Psoas muscle (tissue), 8 donors: ENCODE data around the gene ATN1. TPM values are rescaled to one million over a fixed set of nuclear protein-coding genes. Genes with fewer than 3 reads are reported as not detected.

Source experiments
- ATAC-seq, 4 donors: fragments of 200-7000 bp; cut with Tn5 transposase; one replicate each; pipeline ENCODE4 v1.9.1; 2020; ENCODE audit warnings: moderate library complexity in 3 of 4, mild to moderate bottlenecking in 2 of 4
- DNase-seq, 2 donors: peaks; one replicate each; pipeline ENCODE4 v3.0.0-alpha.2; 2020
- H3K27ac ChIP-seq: fragments of 200-600 bp; one replicate; pipeline ENCODE4 v1.8.0; 2022
- H3K27me3 ChIP-seq, 3 donors: fragments of 200-600 bp in 1 of 3; one replicate each; pipeline versions ENCODE4 v1.6.1 to v1.8.0; 2013 to 2022; ENCODE audit warnings: low read length in 2 of 3, mild to moderate bottlenecking in 2 of 3, moderate library complexity in 1 of 3; ENCODE audit not compliant: insufficient read depth in 3 of 3
- H3K36me3 ChIP-seq, 2 donors: fragments of 200-600 bp in 1 of 2; one replicate each; pipeline versions ENCODE4 v1.6.1 to v1.8.0; 2013 to 2022; ENCODE audit warnings: low read depth in 1 of 2, mild to moderate bottlenecking in 1 of 2, moderate library complexity in 1 of 2; ENCODE audit not compliant: insufficient read depth in 1 of 2
- H3K4me1 ChIP-seq: fragments of 200-600 bp; one replicate; pipeline ENCODE4 v1.8.0; 2022
- H3K4me3 ChIP-seq: fragments of 200-600 bp; one replicate; pipeline ENCODE4 v1.8.0; 2022; ENCODE audit warnings: mild to moderate bottlenecking
- H3K9me3 ChIP-seq: fragments of 200-600 bp; one replicate; pipeline ENCODE4 v1.8.0; 2022
- WGBS, 3 donors: extraction: QIAGEN DNeasy Blood & Tissue Kit; methylation state at CpG; one replicate each; pipeline versions ENCODE4 v1.1.6 to v1.1.7; 2013; 5-methylcytosine and 5-hydroxymethylcytosine counted together
- intact Hi-C, 2 donors: fragments of 100-400 bp; cut with DNase I; formaldehyde crosslinking; loops; one replicate each; pipeline versions ENCODE4 v1.11.0 to v1.14.2; 2022
- polyA plus RNA-seq, 3 donors: library from polyadenylated mRNA; stranded (reverse); fragments of 200-250 nt; gene quantifications; one replicate each; pipeline ENCODE4 v1.2.3, GENCODE V29; 2013
- total RNA-seq, 4 donors: library from RNA; stranded (reverse); fragmentation: NEBNext Ultra II Directional in 2 of 4; extraction: Animal tissue kit (Norgen Biotek cat#: 25700) in 2 of 4; gene quantifications; one replicate each; pipeline versions ENCODE4 v1.2.1 to v1.2.4, GENCODE V29; 2021 to 2023
- TF ChIP-seq, protein P1 (sequence below): fragments of 200-600 bp; IDR thresholded peaks from one replicate; pipeline ENCODE4 v1.8.0; 2022; ENCODE audit warnings: antibody characterized with exemption
- donor health status: healthy with polysubstance abuse.
- donor health status: DM: no; HTN: no; CAD: no; lungs with moderate emphysema.
- donor health status: Bipolar disorder and iron deficiency.
- donor health status: healthy.
- donor health status: DM: yes; HTN: yes; CAD: no.
- donor health status: DM: no; HTN: no; CAD: no.
- donor health status: DM: no; HTN: no; CAD: no.
- donor health status: DM: yes; HTN: yes; CAD: no.

Gene ATN1
- total and polyA plus RNA-seq, 7 donors = 24.9 to 55.8 (median 46.0) TPM

DNA sequence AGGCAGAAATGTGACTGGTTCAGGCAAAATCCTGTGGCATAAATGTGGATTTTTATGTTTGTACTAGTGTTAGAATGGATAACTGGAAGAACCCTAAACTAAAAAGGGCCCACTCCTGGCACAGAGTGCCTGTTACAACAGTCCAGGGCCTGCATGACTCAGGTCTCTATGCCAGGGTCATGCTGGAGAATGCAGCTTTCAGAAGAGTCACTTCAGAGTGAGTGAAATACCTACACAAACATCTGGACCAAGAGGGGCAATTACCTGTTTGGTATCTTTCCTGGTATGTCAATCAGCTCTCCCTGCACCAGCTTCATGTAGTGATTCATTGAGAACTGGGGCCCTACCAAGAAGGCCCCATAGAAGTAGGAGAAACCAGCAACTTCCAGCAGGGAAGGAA lies 53.0 kb downstream of the ATN1 start:
- TF ChIP-seq, protein P1, sequence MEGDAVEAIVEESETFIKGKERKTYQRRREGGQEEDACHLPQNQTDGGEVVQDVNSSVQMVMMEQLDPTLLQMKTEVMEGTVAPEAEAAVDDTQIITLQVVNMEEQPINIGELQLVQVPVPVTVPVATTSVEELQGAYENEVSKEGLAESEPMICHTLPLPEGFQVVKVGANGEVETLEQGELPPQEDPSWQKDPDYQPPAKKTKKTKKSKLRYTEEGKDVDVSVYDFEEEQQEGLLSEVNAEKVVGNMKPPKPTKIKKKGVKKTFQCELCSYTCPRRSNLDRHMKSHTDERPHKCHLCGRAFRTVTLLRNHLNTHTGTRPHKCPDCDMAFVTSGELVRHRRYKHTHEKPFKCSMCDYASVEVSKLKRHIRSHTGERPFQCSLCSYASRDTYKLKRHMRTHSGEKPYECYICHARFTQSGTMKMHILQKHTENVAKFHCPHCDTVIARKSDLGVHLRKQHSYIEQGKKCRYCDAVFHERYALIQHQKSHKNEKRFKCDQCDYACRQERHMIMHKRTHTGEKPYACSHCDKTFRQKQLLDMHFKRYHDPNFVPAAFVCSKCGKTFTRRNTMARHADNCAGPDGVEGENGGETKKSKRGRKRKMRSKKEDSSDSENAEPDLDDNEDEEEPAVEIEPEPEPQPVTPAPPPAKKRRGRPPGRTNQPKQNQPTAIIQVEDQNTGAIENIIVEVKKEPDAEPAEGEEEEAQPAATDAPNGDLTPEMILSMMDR = no peak
- Histone ChIP-seq H3K27ac (no peak overlapping the region), H3K27me3 (no peaks in the 10 kb centered on the region), H3K36me3 (peaks cover 25 to 94% of the 10 kb centered on the region in 2 donors), H3K4me3 (no peak overlapping the region), H3K4me1 (no peaks in the 10 kb centered on the region), H3K9me3 (no peaks in the 10 kb centered on the region)
- intact Hi-C loops = no loop called here
- DNase-seq = no peak
- peak in 3 of 4 donors; percentile 7 to 37 (median 25) for ATAC-seq

DNA sequence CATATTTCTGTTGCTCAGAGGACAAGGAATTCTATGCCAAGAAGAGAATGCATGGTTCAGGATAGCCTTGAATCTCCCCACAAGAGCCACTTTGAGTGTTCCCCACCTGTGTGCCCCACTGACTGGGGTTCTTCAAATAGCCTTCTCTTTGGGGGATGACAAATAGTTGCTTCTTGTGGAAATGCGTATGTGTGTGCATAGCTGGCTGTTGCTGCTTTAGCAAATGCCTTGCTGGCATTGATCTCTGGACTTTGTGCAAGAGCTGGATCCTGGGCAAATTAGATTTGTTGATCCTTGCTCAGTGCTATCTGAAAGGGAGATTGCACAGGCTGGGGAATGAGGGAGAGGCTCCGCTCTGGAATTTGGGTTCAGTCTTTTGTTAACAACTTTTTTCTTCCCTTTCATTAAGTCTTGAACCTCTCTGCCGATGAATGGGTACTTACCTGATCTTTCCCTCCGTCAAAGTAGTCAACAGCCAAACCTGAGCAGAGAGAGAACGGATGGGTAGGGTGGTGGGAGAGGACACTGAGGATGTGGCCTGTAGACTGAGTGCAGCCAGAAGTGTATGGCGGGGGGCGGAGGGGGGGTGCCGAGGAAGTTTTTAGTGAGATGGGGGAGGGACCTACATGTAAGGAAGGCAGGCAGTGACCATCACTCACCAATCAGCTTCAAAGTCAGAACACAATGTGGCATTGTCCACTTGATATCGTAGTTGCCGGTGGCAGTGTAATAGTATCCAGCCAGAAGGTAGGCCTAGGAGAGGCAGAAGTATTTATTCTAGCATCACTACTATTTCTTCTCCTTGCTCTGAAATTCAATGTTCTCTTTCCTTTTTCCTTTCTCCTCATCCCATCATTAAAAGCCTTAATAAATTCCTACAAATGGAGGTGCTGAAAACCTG lies 53.6 kb downstream of the ATN1 start:
- TF ChIP-seq, protein P1 = no peak
- H3K4me1 ChIP-seq = no peaks in the 10 kb centered on the region
- intact Hi-C loops = no loop called here
- H3K27me3 ChIP-seq = no peaks in the 10 kb centered on the region
- H3K9me3 ChIP-seq = no peaks in the 10 kb centered on the region
- DNase-seq = no peak
- ATAC-seq = no peak
- H3K27ac ChIP-seq = no peak overlapping the region
- peaks cover 25 to 94% of the 10 kb centered on the region in 2 donors for H3K36me3 ChIP-seq
- H3K4me3 ChIP-seq = no peak overlapping the region
- WGBS, 3 donors = 82 to 90% (median 88%) methylated on average over 10 of the region's 10 CpGs

DNA sequence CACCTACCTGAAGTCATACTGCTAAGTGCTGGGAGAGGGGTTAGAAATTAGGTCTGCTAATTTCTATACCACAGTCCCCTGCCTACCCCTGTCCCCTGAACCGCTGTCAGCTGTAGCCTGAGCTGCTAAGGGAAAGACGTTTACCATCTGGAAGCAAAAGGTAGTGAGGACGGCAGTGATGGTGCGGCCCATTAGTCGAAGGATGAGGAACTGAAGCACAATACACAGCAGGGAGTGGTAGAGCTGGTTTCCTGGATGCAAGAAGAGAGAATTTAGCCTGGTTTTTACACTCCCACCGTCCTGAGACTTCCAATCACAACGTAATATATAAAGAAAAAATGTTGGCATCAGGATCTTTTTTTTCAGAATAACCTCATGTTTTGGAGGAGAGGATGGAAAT lies 54.8 kb downstream of the ATN1 start:
- Histone ChIP-seq H3K9me3 (no peaks in the 10 kb centered on the region), H3K27me3 (no peaks in the 10 kb centered on the region), H3K27ac (no peak overlapping the region), H3K4me1 (no peaks in the 10 kb centered on the region), H3K4me3 (no peak overlapping the region), H3K36me3 (peaks cover 25 to 93% of the 10 kb centered on the region in 2 donors)
- intact Hi-C loops = no loop called here
- TF ChIP-seq, protein P1 = no peak
- ATAC-seq (no peak), DNase-seq (no peak)
- 86 to 89% (median 87%) methylated on average over 7 of the region's 7 CpGs for WGBS, 3 donors

DNA sequence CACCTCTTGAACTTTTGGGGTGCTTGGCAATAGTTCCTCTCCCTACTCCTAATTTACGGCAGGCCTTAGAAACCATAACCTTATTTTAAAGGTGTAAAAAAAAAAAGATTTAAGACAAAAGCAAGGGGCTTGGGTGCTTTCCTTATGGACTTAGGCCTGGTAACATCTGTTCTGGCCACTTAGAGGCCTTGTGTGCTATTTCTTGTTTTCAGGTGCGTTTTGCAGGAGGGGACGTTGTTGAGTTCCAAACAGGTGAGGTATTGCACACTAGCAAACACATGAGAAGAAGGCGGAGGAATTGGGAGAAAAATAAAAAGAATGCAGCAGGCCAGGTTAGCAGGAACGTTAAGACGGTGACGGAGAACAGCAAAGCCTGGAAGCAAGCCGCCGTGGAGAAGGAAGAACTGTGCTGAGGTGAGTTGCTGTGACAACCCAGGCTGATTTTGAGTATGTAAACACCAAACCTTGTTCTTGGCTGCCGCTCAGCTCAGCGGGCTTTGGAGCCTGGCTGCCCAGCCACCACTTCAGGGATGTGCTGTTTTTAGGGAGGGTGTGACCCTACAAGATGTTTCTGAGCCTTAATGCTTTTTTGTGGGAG lies 60.3 kb downstream of the ATN1 start:
- no peak overlapping the region for H3K4me3 ChIP-seq
- no peak for ATAC-seq
- no peaks in the 10 kb centered on the region for H3K4me1 ChIP-seq
- no peak overlapping the region for H3K27ac ChIP-seq
- intact Hi-C loops = no loop called here
- peaks cover 8 to 63% of the 10 kb centered on the region in 2 donors for H3K36me3 ChIP-seq
- no peaks in the 10 kb centered on the region for H3K27me3 ChIP-seq
- DNase-seq = no peak
- WGBS, 3 donors = 91 to 93% (median 91%) methylated on average over 11 of the region's 11 CpGs
- H3K9me3 ChIP-seq = no peaks in the 10 kb centered on the region
- TF ChIP-seq, protein P1 = no peak

Other genes starting within 250 kb of the ATN1 start
- 10 to 100 TPM; 25.4 to 37.9 (median 27.9) TPM for gene ZNF384, start 238.6 kb upstream of the ATN1 start, total RNA-seq
- 10 to 100 TPM; 22.0 to 44.9 (median 23.8) TPM for gene ZNF384, start 238.6 kb upstream of the ATN1 start, polyA plus RNA-seq
- gene PIANP, start 227.1 kb upstream of the ATN1 start, total RNA-seq = under 1 TPM in 3 of 4 donors, not detected in 1; 0.10 to 0.17 (median 0.15) TPM
- under 1 TPM in 2 of 3 donors, not detected in 1; 0.17 to 0.21 TPM for gene PIANP, start 227.1 kb upstream of the ATN1 start, polyA plus RNA-seq
- gene COPS7A, start 203.9 kb upstream of the ATN1 start, total RNA-seq = 10 to 100 TPM; 72.3 to 86.2 (median 77.1) TPM
- gene COPS7A, start 203.9 kb upstream of the ATN1 start, polyA plus RNA-seq = 100 to 1,000 TPM in 2 of 3 donors, 10 to 100 TPM in 1; 79.2 to 157 (median 104) TPM
- 100 to 1,000 TPM; 104 to 188 (median 132) TPM for gene MLF2, start 174.8 kb upstream of the ATN1 start, total RNA-seq
- 100 to 1,000 TPM; 113 to 245 (median 176) TPM for gene MLF2, start 174.8 kb upstream of the ATN1 start, polyA plus RNA-seq
- gene PTMS, start 161.6 kb upstream of the ATN1 start, total RNA-seq = 100 to 1,000 TPM in 1 of 4 donors, 10 to 100 TPM in 3; 69.0 to 104 (median 77.1) TPM
- 10 to 100 TPM; 65.4 to 93.7 (median 87.7) TPM for gene PTMS, start 161.6 kb upstream of the ATN1 start, polyA plus RNA-seq
- gene LAG3, start 155.4 kb upstream of the ATN1 start, total RNA-seq = under 1 TPM in 2 of 4 donors, not detected in 2; 0.11 to 0.24 TPM
- gene LAG3, start 155.4 kb upstream of the ATN1 start, polyA plus RNA-seq = under 1 TPM in 2 of 3 donors, not detected in 1; 0.05 to 0.06 TPM
- 1 to 10 TPM; 2.3 to 4.9 (median 4.0) TPM for gene CD4, start 138.4 kb upstream of the ATN1 start, total RNA-seq
- 1 to 10 TPM in 1 of 3 donors, under 1 TPM in 2; 0.47 to 1.5 (median 0.91) TPM for gene CD4, start 138.4 kb upstream of the ATN1 start, polyA plus RNA-seq
- 1 to 10 TPM in 3 of 4 donors, under 1 TPM in 1; 0.50 to 2.8 (median 1.2) TPM for gene GPR162, start 106.1 kb upstream of the ATN1 start, total RNA-seq
- gene GPR162, start 106.1 kb upstream of the ATN1 start, polyA plus RNA-seq = 1 to 10 TPM in 1 of 3 donors, under 1 TPM in 2; 0.60 to 1.8 (median 0.61) TPM
- gene P3H3, start 99.6 kb upstream of the ATN1 start, total RNA-seq = 1 to 10 TPM; 1.3 to 4.2 (median 3.2) TPM
- gene P3H3, start 99.6 kb upstream of the ATN1 start, polyA plus RNA-seq = 1 to 10 TPM in 2 of 3 donors, under 1 TPM in 1; 0.87 to 1.2 (median 1.1) TPM
- under 1 TPM; 0.23 to 0.69 (median 0.33) TPM for gene GNB3, start 87.0 kb upstream of the ATN1 start, total RNA-seq
- under 1 TPM; 0.13 to 0.60 (median 0.13) TPM for gene GNB3, start 87.0 kb upstream of the ATN1 start, polyA plus RNA-seq
- gene CDCA3, start 76.7 kb upstream of the ATN1 start, total RNA-seq = 1 to 10 TPM in 1 of 4 donors, under 1 TPM in 2, not detected in 1; 0.79 to 1.1 (median 0.92) TPM
- 1 to 10 TPM in 1 of 3 donors, under 1 TPM in 2; 0.21 to 3.3 (median 0.56) TPM for gene CDCA3, start 76.7 kb upstream of the ATN1 start, polyA plus RNA-seq
- 100 to 1,000 TPM in 3 of 4 donors, 10 to 100 TPM in 1; 98.1 to 127 (median 112) TPM for gene USP5, start 75.8 kb upstream of the ATN1 start, total RNA-seq
- 10 to 100 TPM; 43.1 to 85.1 (median 49.5) TPM for gene USP5, start 75.8 kb upstream of the ATN1 start, polyA plus RNA-seq
- 100 to 1,000 TPM; 537 to 822 (median 624) TPM for gene TPI1, start 60.4 kb upstream of the ATN1 start, total RNA-seq
- gene TPI1, start 60.4 kb upstream of the ATN1 start, polyA plus RNA-seq = 100 to 1,000 TPM; 588 to 952 (median 847) TPM
- gene SPSB2, start 54.7 kb upstream of the ATN1 start, total RNA-seq = 1 to 10 TPM; 2.4 to 4.5 (median 3.2) TPM
- gene SPSB2, start 54.7 kb upstream of the ATN1 start, polyA plus RNA-seq = 10 to 100 TPM in 1 of 3 donors, 1 to 10 TPM in 2; 4.3 to 10.2 (median 6.7) TPM
- gene LRRC23, start 23.1 kb upstream of the ATN1 start, total RNA-seq = 10 to 100 TPM; 10.2 to 14.9 (median 12.5) TPM
- 10 to 100 TPM in 2 of 3 donors, 1 to 10 TPM in 1; 9.5 to 29.0 (median 14.3) TPM for gene LRRC23, start 23.1 kb upstream of the ATN1 start, polyA plus RNA-seq
- 1 to 10 TPM; 2.0 to 4.6 (median 2.3) TPM for gene ENO2, start 13.4 kb upstream of the ATN1 start, total RNA-seq
- gene ENO2, start 13.4 kb upstream of the ATN1 start, polyA plus RNA-seq = 1 to 10 TPM; 1.4 to 2.0 (median 1.8) TPM
- gene RNU7-1, start 15.9 kb downstream of the ATN1 start, total RNA-seq = not detected
- gene RNU7-1, start 15.9 kb downstream of the ATN1 start, polyA plus RNA-seq = not detected
- gene C12orf57, start 16.1 kb downstream of the ATN1 start, total RNA-seq = 100 to 1,000 TPM in 2 of 4 donors, 10 to 100 TPM in 2; 80.4 to 110 (median 95.6) TPM
- 100 to 1,000 TPM; 223 to 269 (median 247) TPM for gene C12orf57, start 16.1 kb downstream of the ATN1 start, polyA plus RNA-seq
- gene PTPN6, start 23.4 kb downstream of the ATN1 start, total RNA-seq = 1 to 10 TPM; 3.6 to 7.6 (median 4.6) TPM
- 1 to 10 TPM; 1.3 to 2.6 (median 2.1) TPM for gene PTPN6, start 23.4 kb downstream of the ATN1 start, polyA plus RNA-seq
- 100 to 1,000 TPM; 137 to 278 (median 180) TPM for gene PHB2, start 42.7 kb downstream of the ATN1 start, total RNA-seq
- 100 to 1,000 TPM; 176 to 381 (median 208) TPM for gene PHB2, start 42.7 kb downstream of the ATN1 start, polyA plus RNA-seq
- gene EMG1, start 43.0 kb downstream of the ATN1 start, total RNA-seq = 10 to 100 TPM; 30.1 to 59.4 (median 44.8) TPM
- gene EMG1, start 43.0 kb downstream of the ATN1 start, polyA plus RNA-seq = 10 to 100 TPM; 26.6 to 66.5 (median 50.4) TPM
- 10 to 100 TPM; 24.0 to 56.5 (median 41.6) TPM for gene LPCAT3, start 90.5 kb downstream of the ATN1 start, total RNA-seq
- 10 to 100 TPM; 13.9 to 26.2 (median 17.4) TPM for gene LPCAT3, start 90.5 kb downstream of the ATN1 start, polyA plus RNA-seq
- gene C1S, start 132.8 kb downstream of the ATN1 start, total RNA-seq = 10 to 100 TPM; 49.0 to 98.5 (median 75.6) TPM
- 10 to 100 TPM; 35.9 to 44.4 (median 38.2) TPM for gene C1S, start 132.8 kb downstream of the ATN1 start, polyA plus RNA-seq
- gene C1R, start 164.5 kb downstream of the ATN1 start, total RNA-seq = 10 to 100 TPM; 63.2 to 70.9 (median 68.1) TPM
- 10 to 100 TPM; 32.4 to 58.4 (median 44.5) TPM for gene C1R, start 164.5 kb downstream of the ATN1 start, polyA plus RNA-seq
- 10 to 100 TPM; 14.6 to 17.0 (median 15.5) TPM for gene C1RL, start 181.3 kb downstream of the ATN1 start, total RNA-seq
- 1 to 10 TPM; 2.7 to 6.2 (median 5.1) TPM for gene C1RL, start 181.3 kb downstream of the ATN1 start, polyA plus RNA-seq
- gene RBP5, start 200.9 kb downstream of the ATN1 start, total RNA-seq = under 1 TPM in 2 of 4 donors, not detected in 2; 0.48 to 0.61 TPM
- gene RBP5, start 200.9 kb downstream of the ATN1 start, polyA plus RNA-seq = 1 to 10 TPM in 2 of 3 donors, under 1 TPM in 1; 0.18 to 1.4 (median 1.2) TPM
- gene CLSTN3, start 202.4 kb downstream of the ATN1 start, total RNA-seq = 1 to 10 TPM; 2.8 to 5.1 (median 3.3) TPM
- gene CLSTN3, start 202.4 kb downstream of the ATN1 start, polyA plus RNA-seq = 1 to 10 TPM; 1.2 to 3.6 (median 1.3) TPM